Neural progenitor cell (in vitro differentiated cells): ENCODE results near the gene MYCBPAP. TPM values are rescaled to one million over a fixed set of nuclear protein-coding genes. Genes with fewer than 3 reads are reported as not detected.
A peak's percentile ranks its signal among the peaks of the same experiment; 100 is the strongest.

Source experiments
- DNase-seq: peaks from one replicate; pipeline ENCODE4 v3.0.0-alpha.2; 2016; ENCODE audit warnings: low spot score
- H2AFZ ChIP-seq: fragments of 200-600 bp; sonication (generic); replicated peaks from 2 replicates; pipeline ENCODE4 v1.6.1; 2016; ENCODE audit warnings: antibody characterized with exemption
- H3F3A ChIP-seq: fragments of 200-600 bp; sonication (generic); 2 replicates; pipeline ENCODE4 v1.6.1; 2016; ENCODE audit warnings: antibody characterized with exemption, low read depth
- H3K27ac ChIP-seq: fragments of 200-600 bp; sonication (generic); 2 replicates; pipeline ENCODE4 v1.5.1; 2016; ENCODE audit warnings: mild to moderate bottlenecking
- H3K27me3 ChIP-seq: fragments of 200-600 bp; sonication (generic); 2 replicates; pipeline ENCODE4 v1.6.1; 2016; ENCODE audit warnings: mild to moderate bottlenecking, moderate library complexity
- H3K36me3 ChIP-seq: fragments of 200-600 bp; sonication (generic); 2 replicates; pipeline ENCODE4 v1.5.1; 2016
- H3K4me1 ChIP-seq: fragments of 200-600 bp; sonication (generic); 2 replicates; pipeline ENCODE4 v1.6.1; 2016; ENCODE audit warnings: mixed run types
- H3K4me2 ChIP-seq: fragments of 200-600 bp; sonication (generic); 2 replicates; pipeline ENCODE4 v1.6.1; 2016
- H3K4me3 ChIP-seq: fragments of 200-600 bp; sonication (generic); 2 replicates; pipeline ENCODE4 v1.5.1; 2016
- H3K79me2 ChIP-seq: fragments of 200-600 bp; sonication (generic); 2 replicates; pipeline ENCODE4 v1.6.1; 2016; ENCODE audit warnings: low read depth
- H3K9ac ChIP-seq: fragments of 200-600 bp; sonication (generic); 2 replicates; pipeline ENCODE4 v1.6.1; 2016
- H3K9me3 ChIP-seq: fragments of 200-600 bp; sonication (generic); 2 replicates; pipeline ENCODE4 v1.5.1; 2016; ENCODE audit warnings: low read depth
- H4K20me1 ChIP-seq: fragments of 200-600 bp; sonication (generic); 2 replicates; pipeline ENCODE4 v1.6.1; 2016; ENCODE audit warnings: low read depth
- H3K27ac Mint-ChIP-seq: 3 replicates; pipeline ENCODE4 v1.8.0; 2021; ENCODE audit warnings: mixed read lengths
- H3K27me3 Mint-ChIP-seq: 2 replicates; pipeline ENCODE4 v1.8.0; 2022; ENCODE audit warnings: low read depth, mild to moderate bottlenecking, inconsistent platforms, moderate library complexity, mixed read lengths; ENCODE audit not compliant: insufficient read depth
- H3K36me3 Mint-ChIP-seq: 3 replicates; pipeline ENCODE4 v1.8.0; 2021; ENCODE audit warnings: mixed read lengths
- H3K4me1 Mint-ChIP-seq: 3 replicates; pipeline ENCODE4 v1.8.0; 2021; ENCODE audit warnings: mixed read lengths
- H3K4me3 Mint-ChIP-seq: 3 replicates; pipeline ENCODE4 v1.8.0; 2021; ENCODE audit warnings: mild to moderate bottlenecking, moderate library complexity, mixed read lengths
- H3K9me3 Mint-ChIP-seq: 3 replicates; pipeline ENCODE4 v1.8.0; 2020; ENCODE audit warnings: mixed read lengths
- EZH2 ChIP-seq: fragments of 200-600 bp; sonication (generic); IDR thresholded peaks from 2 replicates; pipeline ENCODE4 v1.6.1; 2017; ENCODE audit warnings: antibody characterized with exemption, mild to moderate bottlenecking, moderate library complexity
- EZH2phosphoT487 ChIP-seq: fragments of 200-600 bp; sonication (generic); IDR thresholded peaks from 2 replicates; pipeline ENCODE4 v1.6.1; 2017; ENCODE audit warnings: antibody characterized with exemption
- total RNA-seq: library from RNA; depleted of rRNA; stranded (reverse); fragments of >200 nt; gene quantifications from 2 replicates; pipeline ENCODE4 v1.2.3, GENCODE V29; 2015; ENCODE audit warnings: low replicate concordance
- TF ChIP-seq, protein P1 (sequence below): fragments of 200-600 bp; sonication (generic); IDR thresholded peaks from 2 replicates; pipeline ENCODE4 v1.5.1; 2017; ENCODE audit warnings: antibody characterized with exemption, mild to moderate bottlenecking

The MYCBPAP gene
- total RNA-seq, 1 donor from 2014 or later: 3.5 TPM

DNA sequence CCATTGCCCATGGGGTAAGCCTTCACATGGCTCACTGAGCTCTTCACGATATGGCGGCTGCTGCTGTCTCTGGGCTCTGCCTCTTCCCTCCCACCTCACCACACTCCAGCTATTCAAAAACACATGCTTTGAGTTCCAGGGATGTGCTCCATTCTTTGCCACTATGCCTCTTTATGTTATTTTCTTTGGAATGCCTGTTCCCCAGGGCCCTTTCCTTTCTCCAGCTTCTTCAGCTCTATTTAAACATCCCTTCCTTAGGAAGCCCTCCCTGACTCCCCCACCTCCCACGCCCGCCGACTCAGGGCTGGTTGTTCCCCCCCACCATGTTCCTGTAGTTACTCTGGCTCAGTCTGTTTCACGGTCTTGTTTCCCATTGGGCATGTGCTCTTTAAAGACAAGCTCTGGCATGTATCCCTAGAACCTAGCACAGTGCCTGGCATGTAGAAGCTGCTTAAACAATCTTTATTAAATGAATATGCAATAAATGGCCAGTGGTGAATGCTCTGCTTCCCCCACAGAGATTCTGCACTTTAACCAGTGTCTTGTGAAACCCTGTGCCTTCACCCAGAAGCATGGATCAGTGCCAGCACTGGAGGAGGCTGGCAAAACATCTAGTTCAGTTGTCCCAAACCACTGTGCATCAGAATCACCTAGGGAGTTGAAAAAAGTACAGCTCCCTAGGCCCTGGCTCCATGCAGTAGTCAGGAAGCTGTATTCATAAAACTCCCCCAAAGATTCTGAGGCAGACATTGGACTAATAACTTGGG is 6.9 kb downstream of the MYCBPAP start:
- TF ChIP-seq, protein P1, sequence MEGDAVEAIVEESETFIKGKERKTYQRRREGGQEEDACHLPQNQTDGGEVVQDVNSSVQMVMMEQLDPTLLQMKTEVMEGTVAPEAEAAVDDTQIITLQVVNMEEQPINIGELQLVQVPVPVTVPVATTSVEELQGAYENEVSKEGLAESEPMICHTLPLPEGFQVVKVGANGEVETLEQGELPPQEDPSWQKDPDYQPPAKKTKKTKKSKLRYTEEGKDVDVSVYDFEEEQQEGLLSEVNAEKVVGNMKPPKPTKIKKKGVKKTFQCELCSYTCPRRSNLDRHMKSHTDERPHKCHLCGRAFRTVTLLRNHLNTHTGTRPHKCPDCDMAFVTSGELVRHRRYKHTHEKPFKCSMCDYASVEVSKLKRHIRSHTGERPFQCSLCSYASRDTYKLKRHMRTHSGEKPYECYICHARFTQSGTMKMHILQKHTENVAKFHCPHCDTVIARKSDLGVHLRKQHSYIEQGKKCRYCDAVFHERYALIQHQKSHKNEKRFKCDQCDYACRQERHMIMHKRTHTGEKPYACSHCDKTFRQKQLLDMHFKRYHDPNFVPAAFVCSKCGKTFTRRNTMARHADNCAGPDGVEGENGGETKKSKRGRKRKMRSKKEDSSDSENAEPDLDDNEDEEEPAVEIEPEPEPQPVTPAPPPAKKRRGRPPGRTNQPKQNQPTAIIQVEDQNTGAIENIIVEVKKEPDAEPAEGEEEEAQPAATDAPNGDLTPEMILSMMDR: no peak
- no peak for TF ChIP-seq EZH2phosphoT487
- TF ChIP-seq EZH2: no peak
- DNase-seq: peak; percentile 55
- peak overlapping the region; percentile 23 for H3K4me3 Mint-ChIP-seq
- no peaks in the 10 kb centered on the region for H3F3A ChIP-seq
- peaks cover 49% of the 10 kb centered on the region for H3K4me1 Mint-ChIP-seq
- no peaks in the 10 kb centered on the region for H3K9me3 ChIP-seq
- H3K27me3 Mint-ChIP-seq: peaks cover 19% of the 10 kb centered on the region
- no peaks in the 10 kb centered on the region for H3K36me3 Mint-ChIP-seq
- no peaks in the 10 kb centered on the region for H3K79me2 ChIP-seq
- H3K27ac ChIP-seq: no peak overlapping the region
- no peaks in the 10 kb centered on the region for H3K9me3 Mint-ChIP-seq
- no peaks in the 10 kb centered on the region for H3K27me3 ChIP-seq
- no peak overlapping the region for H3K9ac ChIP-seq
- H4K20me1 ChIP-seq: no peaks in the 10 kb centered on the region
- peak overlapping the region; percentile 11 for H2AFZ ChIP-seq
- H3K4me2 ChIP-seq: peak overlapping the region; percentile 35
- H3K36me3 ChIP-seq: no peaks in the 10 kb centered on the region
- peak overlapping the region; percentile 22 for H3K27ac Mint-ChIP-seq
- no peak overlapping the region for H3K4me3 ChIP-seq
- peaks cover 11% of the 10 kb centered on the region for H3K4me1 ChIP-seq

DNA sequence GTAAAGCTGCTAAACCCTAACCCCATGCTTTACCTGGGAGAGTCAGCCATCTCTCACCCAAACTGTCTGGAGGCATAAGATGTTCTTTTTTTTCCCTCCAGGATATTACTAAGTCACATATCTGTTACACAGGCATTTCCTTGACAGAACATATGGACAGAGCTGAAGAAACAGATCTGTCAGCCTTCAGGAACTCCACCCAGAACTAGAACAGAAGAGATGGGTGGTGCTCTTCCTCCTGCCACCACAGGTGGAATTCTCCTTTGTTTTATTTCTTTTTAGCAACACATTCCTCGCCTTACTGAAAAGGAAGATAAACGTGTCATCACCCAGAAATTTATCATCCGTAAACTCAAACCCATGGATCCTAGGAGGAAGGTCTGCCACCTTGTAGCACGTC is 8.8 kb downstream of the MYCBPAP start:
- no peaks in the 10 kb centered on the region for H3K79me2 ChIP-seq
- no peak overlapping the region for H2AFZ ChIP-seq
- no peak overlapping the region for H3K4me3 ChIP-seq
- H3K27me3 Mint-ChIP-seq: peaks cover 15% of the 10 kb centered on the region
- peaks cover 36% of the 10 kb centered on the region for H3K4me1 Mint-ChIP-seq
- H3K36me3 Mint-ChIP-seq: no peaks in the 10 kb centered on the region
- no peak overlapping the region for H3K27ac Mint-ChIP-seq
- H3K4me1 ChIP-seq: peaks cover 11% of the 10 kb centered on the region
- no peak overlapping the region for H3K4me3 Mint-ChIP-seq
- H3K4me2 ChIP-seq: no peak overlapping the region
- no peak overlapping the region for H3K9ac ChIP-seq
- H4K20me1 ChIP-seq: no peaks in the 10 kb centered on the region
- no peaks in the 10 kb centered on the region for H3K9me3 Mint-ChIP-seq
- H3K27me3 ChIP-seq: no peaks in the 10 kb centered on the region
- TF ChIP-seq, protein P1: no peak
- TF ChIP-seq EZH2 (no peak), EZH2phosphoT487 (no peak)
- H3K9me3 ChIP-seq: no peaks in the 10 kb centered on the region
- no peaks in the 10 kb centered on the region for H3K36me3 ChIP-seq
- no peaks in the 10 kb centered on the region for H3F3A ChIP-seq
- DNase-seq: no peak
- no peak overlapping the region for H3K27ac ChIP-seq

GRCh38 chr17:50517504-50518383 is 9.5 kb downstream of the MYCBPAP start:
- H4K20me1 ChIP-seq: no peaks in the 10 kb centered on the region
- H3K9ac ChIP-seq: no peak overlapping the region
- H3K27me3 ChIP-seq: no peaks in the 10 kb centered on the region
- no peak overlapping the region for H3K4me3 ChIP-seq
- no peak overlapping the region for H3K27ac ChIP-seq
- Mint-ChIP-seq H3K4me1 (peaks cover 34% of the 10 kb centered on the region), H3K9me3 (no peaks in the 10 kb centered on the region), H3K36me3 (no peaks in the 10 kb centered on the region), H3K4me3 (no peak overlapping the region), H3K27ac (no peak overlapping the region), H3K27me3 (peaks cover 10% of the 10 kb centered on the region)
- H3F3A ChIP-seq: no peaks in the 10 kb centered on the region
- no peak overlapping the region for H2AFZ ChIP-seq
- peaks cover 11% of the 10 kb centered on the region for H3K4me1 ChIP-seq
- H3K36me3 ChIP-seq: no peaks in the 10 kb centered on the region
- DNase-seq: no peak
- H3K79me2 ChIP-seq: no peaks in the 10 kb centered on the region
- H3K4me2 ChIP-seq: no peak overlapping the region
- TF ChIP-seq EZH2: no peak
- TF ChIP-seq, protein P1: no peak
- no peaks in the 10 kb centered on the region for H3K9me3 ChIP-seq
